Ramos (cell line): ENCODE data around the gene CRIM1.

ENCODE experiments used
- in situ Hi-C: fragments of 300-500 bp; cut with MboI; formaldehyde crosslinking; loops from one replicate; pipeline ENCODE4 v1.14.3; 2022; ENCODE audit warnings: low sequenced_read_pairs; ENCODE audit not compliant: unreplicated experiment

The CRIM1 gene

GRCh38 chr2:36369163-36369562 is 13.6 kb downstream of the CRIM1 start:
- in situ Hi-C loops = no loop called here

- in situ Hi-C loops = no loop called here
Observed at GRCh38 chr2:36369716-36370115, 14.1 kb downstream of the CRIM1 start.

DNA sequence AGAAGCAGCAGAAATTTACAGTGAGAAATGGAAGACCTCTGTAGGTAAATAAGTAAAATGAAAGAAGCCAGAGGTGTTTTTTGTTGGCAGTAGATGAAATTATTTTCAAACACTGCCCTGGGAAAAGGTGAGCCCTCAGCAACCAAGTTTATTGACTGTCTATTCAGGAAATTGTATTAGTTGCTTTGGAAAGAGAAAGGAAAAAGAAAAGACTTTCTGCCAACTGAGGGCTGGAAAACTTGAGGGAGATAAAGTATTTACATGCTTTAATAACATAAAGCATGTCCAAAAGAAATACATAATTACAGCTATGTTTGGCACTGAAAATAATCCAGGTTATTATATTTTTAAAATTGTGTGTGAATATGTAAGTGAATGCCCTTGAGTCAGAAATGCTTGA is 14.7 kb downstream of the CRIM1 start:
- in situ Hi-C loops = no loop called here

DNA sequence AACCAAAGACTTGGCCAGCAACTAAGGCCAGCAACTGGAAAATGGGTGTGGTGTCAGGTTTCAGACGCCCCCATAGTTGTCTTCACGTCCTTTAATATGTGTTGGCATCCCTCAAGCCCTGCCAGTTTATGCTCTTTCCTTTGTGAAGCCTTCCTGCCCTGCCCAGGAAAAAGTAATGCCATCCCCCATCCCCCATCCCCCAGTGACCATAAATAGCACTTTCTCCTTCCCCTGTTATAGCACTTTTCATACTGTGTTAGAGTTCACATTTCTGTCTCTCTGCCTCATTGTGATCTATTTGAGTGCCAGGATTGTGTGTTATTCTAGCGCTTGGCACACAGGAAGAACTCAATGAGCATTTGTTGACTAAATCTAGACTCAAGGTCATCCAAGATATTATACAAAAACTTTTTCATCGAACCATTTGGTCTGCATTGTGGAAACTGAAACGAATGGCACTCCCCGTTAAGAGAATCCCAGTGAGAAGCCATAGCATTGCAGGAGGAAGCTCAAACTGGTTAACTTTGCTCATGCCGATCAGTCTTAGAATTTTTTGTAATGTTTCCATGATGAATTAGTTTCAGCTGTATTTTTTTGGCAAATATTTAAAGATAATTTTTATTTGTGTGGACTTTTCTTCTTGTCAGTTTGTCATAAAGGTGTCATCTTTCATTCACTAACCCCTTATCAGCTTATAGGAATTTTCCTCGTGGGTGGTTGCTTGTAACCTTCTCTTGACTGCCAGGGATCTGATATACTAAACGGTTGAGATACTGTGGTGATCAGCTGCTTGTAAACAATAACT is 15.7 kb downstream of the CRIM1 start:
- in situ Hi-C loops = no loop called here

DNA sequence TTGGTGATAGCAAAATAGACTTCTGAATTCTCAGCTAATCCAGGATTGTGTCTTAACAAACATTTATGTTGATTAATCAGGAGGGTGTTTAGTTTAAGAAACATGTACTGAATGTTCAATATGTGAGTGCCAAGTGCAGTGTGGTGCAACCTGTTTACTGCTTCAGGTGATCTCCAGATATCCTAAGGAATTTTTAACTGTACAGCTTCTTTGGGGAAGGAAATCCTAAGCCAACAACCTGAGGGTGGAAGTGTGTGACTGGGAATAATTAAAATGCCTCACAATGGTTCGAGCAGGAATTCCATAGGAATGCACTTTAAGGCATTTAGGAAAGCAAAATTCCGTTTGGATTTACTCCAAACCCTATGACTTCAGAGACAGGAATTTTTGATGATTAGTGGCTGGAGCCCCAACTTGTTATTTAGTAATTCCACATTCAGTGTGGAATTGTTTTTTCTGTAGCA is 16.4 kb downstream of the CRIM1 start:
- in situ Hi-C loops = no loop called here

GRCh38 chr2:36373149-36373926 is 17.8 kb downstream of the CRIM1 start:
- in situ Hi-C loops = no loop called here

DNA sequence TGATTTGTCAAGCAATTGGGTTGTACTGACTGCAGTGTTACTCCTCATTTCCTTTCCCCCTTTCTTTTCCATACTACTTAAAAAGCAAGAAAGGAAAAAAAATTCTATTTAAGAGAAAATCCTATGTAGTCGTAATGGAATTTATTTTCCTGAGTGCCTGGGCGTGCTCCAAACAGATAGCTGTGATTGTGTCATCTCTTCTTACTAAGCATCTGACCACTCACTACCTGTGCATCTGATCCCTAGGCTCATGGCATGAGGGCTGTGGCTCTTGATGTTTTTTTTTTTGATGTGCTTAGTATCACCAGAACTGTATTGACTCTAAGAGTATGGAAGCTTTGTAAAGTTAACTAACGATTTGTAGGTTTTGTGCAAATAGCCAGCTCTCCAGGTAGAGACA is 19.0 kb downstream of the CRIM1 start:
- in situ Hi-C loops = no loop called here

DNA sequence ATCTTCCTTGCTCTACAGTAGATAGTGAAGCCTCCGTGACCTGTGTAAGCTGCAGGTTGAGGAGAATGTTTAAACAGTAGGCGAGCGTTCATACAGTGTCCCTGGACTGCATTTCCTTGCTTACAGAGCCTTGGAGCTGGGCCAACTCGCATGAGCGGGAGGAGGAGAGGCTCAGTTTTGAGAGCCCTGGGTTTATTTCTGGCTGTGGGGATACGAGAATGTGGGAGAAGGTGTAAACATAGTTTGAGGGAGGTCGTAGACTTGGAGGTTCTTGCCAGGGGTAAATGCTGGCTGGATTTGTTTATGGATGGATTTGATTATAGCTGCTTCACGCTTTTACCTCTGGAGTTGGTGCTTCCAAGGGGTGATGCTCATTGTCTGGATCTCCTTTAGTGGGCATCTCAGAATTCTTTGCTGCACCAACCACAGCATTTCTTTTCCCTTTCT is 20.8 kb downstream of the CRIM1 start:
- in situ Hi-C loops = no loop called here

DNA sequence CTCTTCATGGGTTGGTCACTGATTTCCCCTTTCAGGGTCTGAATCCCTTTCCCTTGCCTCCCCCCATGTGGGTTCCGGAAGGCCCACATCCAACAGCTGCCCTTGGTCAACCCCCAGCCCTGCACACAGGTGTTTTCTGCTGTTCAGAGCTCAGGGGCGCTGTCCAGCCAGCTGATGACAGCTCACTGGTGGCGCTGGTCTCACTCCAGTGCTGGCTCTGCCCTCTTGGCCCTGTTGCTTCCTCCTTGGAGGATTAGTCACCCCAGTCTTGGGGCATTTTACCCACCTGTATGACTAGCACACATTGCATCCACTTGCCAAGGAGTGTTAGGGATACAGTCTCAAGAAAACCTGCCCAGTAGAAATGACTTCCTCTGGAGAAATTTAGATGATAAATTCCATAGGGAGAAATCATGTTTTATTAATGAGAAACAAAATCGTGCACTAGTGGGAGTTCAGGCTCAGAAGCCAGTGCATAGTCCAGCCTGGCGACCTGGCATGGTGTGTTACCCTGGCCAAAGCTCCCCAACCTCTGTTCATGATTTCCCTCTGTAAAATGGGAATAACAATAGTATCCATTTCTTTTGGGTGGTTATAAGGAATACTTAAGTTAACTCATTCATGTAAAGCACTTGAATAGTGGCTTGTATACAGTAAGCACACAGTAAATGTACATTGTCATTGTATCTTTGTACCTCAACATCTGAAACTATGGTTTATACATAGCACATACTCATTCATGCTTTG is 21.6 kb downstream of the CRIM1 start:
- in situ Hi-C loops = no loop called here

- in situ Hi-C loops = no loop called here
Observed at GRCh38 chr2:36379710-36380448, 24.3 kb downstream of the CRIM1 start.

GRCh38 chr2:36380624-36381481 is 25.3 kb downstream of the CRIM1 start:
- in situ Hi-C loops = no loop called here

- in situ Hi-C loops = no loop called here
Observed at GRCh38 chr2:36381993-36382392, 26.4 kb downstream of the CRIM1 start.

DNA sequence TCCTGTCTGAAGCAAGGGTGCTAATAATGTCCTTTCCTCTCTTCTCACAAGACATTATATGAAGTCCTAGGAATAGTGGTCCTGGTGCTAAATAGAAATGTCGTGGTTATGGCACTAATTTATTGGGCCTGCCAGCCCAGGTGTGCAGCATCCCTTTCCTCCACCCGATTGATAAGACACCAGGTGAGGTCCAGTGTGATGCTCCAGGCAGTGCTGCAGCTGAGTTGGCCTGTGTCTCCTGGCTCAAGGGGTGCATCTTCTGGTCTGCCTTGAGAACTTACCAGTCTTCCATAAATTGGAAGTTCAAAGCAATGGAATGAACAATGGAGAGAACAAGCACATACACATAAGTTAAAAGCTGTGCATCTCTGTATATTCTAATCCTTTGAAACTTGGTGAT is 26.9 kb downstream of the CRIM1 start:
- in situ Hi-C loops = no loop called here

GRCh38 chr2:36383726-36384125 is 28.1 kb downstream of the CRIM1 start:
- in situ Hi-C loops = no loop called here

GRCh38 chr2:36384454-36384853 is 28.9 kb downstream of the CRIM1 start:
- in situ Hi-C loops = no loop called here

- in situ Hi-C loops = no loop called here
Observed at GRCh38 chr2:36385603-36386002, 30.0 kb downstream of the CRIM1 start.

GRCh38 chr2:36387258-36387916 is 31.8 kb downstream of the CRIM1 start:
- in situ Hi-C loops = no loop called here

DNA sequence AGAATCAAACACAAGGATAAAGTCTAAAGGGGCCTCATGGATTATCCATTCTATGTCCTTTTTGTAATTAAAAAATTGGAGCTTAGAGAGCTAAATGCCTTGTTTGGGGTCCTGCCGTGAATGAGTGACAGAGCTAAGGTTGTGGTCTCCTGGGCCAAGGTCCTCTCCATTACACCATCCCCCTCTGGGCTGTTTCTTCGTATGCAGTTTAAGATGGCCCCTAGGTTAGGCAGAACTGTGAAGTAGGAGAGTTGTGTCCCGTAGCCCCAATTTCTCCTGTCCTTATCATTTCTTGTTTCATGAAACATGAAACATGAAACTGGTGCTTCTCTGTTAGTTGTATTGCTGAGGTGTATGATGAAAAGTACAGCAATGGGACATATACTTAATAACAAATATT is 32.9 kb downstream of the CRIM1 start:
- in situ Hi-C loops = no loop called here

DNA sequence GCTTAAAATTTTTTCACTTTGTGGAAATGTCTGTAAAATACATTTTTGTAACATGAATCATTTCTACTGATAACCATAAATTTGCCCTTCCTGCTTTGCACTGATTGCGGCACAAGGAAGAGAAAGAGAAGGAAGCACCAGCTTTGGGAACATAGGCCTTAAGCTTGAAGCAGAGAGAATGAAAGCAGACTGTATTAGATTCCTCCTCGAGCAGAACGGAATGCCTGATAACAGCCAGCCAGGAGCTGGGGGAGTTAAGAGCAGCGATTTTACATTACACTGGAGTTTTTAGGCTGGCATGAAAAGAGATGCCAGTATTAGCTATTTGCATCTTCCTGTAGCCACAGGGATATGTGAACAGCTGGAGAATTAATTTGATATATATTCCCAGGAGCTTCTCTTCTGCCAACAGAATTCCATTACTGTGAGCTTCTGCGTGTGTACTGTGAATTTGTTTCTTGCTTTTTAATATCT is 33.5 kb downstream of the CRIM1 start:
- in situ Hi-C loops = no loop called here
